ENCODE measurements around the gene SDK1.

SDK1 gene

DNA sequence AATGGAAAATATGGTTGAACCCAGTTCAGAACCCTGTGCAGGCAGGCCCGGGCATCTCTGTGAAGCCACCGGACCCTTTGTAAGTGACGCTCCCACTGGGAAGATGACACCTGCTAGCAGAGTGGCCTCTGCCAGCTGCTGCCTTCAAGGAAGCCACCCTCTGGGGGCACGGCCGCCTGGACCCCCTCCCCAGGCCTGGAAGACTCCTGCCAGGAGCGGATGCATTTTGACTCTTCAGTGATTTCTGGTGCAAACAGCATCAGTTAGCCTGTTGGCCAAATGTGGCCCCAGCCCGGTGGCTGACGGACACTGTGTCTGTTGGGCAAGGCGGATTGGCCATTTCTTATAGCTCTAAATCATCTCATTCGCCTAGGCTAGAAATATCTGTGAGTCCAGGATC is 867.0 kb downstream of the SDK1 start:
- DNase-seq (ENCODE audit: low read depth) = no peak
- TF ChIP-seq, protein P1, sequence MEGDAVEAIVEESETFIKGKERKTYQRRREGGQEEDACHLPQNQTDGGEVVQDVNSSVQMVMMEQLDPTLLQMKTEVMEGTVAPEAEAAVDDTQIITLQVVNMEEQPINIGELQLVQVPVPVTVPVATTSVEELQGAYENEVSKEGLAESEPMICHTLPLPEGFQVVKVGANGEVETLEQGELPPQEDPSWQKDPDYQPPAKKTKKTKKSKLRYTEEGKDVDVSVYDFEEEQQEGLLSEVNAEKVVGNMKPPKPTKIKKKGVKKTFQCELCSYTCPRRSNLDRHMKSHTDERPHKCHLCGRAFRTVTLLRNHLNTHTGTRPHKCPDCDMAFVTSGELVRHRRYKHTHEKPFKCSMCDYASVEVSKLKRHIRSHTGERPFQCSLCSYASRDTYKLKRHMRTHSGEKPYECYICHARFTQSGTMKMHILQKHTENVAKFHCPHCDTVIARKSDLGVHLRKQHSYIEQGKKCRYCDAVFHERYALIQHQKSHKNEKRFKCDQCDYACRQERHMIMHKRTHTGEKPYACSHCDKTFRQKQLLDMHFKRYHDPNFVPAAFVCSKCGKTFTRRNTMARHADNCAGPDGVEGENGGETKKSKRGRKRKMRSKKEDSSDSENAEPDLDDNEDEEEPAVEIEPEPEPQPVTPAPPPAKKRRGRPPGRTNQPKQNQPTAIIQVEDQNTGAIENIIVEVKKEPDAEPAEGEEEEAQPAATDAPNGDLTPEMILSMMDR (IDR thresholded peaks at IDR 0.05; ENCODE audit: control insufficient read depth, extremely low read depth, insufficient read depth) = no peak
- H3K4me3 ChIP-seq (ENCODE audit: low read depth, low read length) = no peak overlapping the region

DNA sequence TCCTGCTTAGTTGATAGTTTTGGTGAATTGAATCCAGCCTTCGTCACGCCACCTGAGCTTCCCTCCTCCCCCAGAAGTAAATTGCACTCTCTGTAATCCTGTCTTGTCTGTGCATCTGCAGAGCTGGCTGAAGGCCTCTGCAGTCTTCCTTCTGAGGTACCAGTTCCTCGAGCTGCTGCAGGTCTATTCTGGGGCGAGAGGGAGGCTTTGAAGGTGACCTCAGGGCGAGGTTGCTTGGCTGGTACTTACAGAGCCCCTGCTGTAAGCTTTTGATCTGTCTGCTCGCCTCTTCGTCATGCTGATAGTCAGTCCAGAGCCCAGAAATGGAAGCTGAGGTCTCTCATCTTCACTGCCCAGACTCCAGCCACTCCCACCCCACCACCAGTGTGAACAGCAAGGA is 867.5 kb downstream of the SDK1 start:
- no peak overlapping the region for H3K4me3 ChIP-seq (ENCODE audit: low read depth, low read length)
- no peak for DNase-seq (ENCODE audit: low read depth)
- TF ChIP-seq, protein P1 (IDR thresholded peaks at IDR 0.05; ENCODE audit: control insufficient read depth, extremely low read depth, insufficient read depth) = no peak

DNA sequence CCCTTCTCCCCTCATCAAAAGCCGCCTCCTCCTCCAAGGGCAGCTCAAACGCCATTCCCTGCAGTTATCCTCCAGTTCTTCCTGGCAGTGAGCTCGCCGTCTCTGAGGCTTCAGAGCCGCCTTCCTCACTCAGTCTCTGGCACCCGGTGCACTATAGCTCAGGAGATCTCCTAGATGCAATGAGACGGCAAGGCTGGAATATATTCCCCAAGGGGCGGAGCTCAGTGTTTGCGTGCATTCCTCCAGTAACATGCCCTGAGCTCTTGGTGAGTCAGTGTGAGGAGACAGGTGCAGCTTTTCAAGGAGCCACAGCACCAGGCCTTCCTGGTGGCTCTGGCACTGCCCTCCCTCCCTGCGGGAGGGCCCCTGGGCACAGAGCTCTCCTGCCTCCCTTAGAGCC is 868.4 kb downstream of the SDK1 start:
- no peak overlapping the region for H3K4me3 ChIP-seq (ENCODE audit: low read depth, low read length)
- DNase-seq (ENCODE audit: low read depth) = no peak
- TF ChIP-seq, protein P1 (IDR thresholded peaks at IDR 0.05; ENCODE audit: control insufficient read depth, extremely low read depth, insufficient read depth) = no peak

DNA sequence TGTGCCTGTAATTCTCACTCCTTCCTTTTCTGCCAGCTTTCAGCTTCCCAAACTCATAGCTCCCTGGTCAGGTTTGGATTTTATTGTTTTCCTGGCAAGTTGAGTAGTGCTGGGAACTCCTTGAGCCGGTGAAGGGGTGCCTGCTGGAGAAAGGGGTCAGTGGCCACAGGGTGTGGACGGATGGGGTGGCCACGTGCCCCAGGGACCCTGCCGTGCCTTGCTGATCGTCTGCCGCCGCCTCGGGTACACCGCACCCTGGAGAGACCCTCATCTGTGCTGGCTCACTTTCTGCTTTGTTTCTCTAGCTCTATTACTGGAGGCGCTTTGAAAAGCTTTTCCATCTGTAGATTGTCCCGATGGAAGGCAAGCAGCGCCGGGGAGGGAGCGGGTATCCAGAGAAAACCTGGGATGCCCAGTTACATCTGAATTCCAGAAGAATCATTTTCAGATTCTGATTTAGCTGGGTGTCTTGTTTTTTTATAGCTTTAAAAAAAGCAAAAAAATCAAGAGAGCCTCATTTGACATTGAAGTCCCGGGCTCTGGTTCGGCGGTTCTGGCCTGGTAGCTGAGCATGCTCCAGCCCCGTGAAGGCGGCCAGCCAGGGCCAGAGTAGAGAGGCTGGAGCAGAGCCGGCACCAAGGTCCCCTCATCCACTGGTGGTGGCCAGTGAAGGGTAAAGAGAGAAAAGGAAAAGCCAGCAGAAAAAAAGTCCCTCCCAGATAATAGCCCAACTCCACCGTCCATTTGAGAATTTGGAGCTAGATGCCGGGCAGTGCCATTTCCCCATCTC is 870.1 kb downstream of the SDK1 start:
- H3K4me3 ChIP-seq (ENCODE audit: low read depth, low read length) = no peak overlapping the region
- TF ChIP-seq, protein P1 (IDR thresholded peaks at IDR 0.05; ENCODE audit: control insufficient read depth, extremely low read depth, insufficient read depth) = no peak
- no peak for DNase-seq (ENCODE audit: low read depth)

DNA sequence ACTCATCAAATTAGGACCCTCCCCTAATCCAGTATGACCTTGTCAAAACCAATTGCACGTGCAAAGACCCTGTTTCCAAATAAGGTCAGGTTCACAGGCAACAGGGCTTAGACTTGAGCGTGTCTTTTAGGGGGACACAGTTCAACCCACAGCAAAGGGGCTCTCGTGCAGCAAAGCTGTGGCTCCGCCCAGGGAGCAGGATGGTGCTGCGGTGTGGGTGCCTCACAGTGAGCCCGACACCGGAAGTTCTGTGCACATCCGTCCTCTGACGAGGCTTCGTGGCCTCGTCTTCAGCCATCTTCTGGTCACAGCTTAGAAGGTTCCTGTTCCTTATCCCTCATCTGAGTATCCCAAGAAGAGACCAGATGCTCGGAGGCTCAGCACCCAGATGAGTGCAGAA is 871.8 kb downstream of the SDK1 start:
- TF ChIP-seq, protein P1 (IDR thresholded peaks at IDR 0.05; ENCODE audit: control insufficient read depth, extremely low read depth, insufficient read depth) = no peak
- no peak for DNase-seq (ENCODE audit: low read depth)
- H3K4me3 ChIP-seq (ENCODE audit: low read depth, low read length) = no peak overlapping the region

DNA sequence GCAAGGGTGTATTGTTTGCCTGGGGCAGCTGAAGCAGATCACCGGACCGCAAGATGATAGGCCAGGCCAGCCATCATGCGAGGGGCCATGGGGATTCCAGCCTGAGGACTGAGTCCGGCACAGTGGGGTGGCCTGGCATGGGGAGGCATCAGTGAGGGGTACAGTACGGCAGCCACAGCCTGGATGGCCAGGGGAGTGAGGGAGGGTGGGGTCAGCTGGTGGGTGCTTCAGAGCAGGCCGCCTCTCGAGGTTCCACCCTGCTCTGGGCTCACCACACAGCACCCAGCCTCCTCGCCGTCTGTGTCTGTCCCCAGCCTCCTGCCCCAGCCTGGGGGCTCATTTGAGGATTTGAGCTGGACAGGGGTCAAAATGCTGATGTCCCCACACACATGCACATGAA is 872.6 kb downstream of the SDK1 start:
- H3K4me3 ChIP-seq (ENCODE audit: low read depth, low read length) = no peak overlapping the region
- DNase-seq (ENCODE audit: low read depth) = no peak
- TF ChIP-seq, protein P1 (IDR thresholded peaks at IDR 0.05; ENCODE audit: control insufficient read depth, extremely low read depth, insufficient read depth) = no peak

DNA sequence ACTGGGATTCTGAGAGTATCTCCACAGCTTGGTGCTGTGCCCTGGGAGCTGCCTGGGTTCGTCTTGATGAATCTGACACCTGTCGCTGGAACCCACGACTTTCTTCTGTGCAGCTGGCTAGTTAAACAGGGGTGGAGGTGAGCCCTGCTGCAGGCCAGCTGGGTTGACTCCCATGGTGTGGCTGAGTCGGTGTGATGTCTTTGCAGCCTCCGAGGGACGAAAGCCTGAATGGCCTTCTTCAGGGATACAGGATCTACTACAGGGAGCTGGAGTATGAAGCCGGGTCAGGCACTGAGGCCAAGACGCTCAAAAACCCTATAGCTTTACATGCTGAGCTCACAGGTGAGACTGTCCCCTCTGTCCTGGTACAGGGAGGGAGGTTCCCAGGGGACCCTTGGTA is 873.0 kb downstream of the SDK1 start:
- H3K4me3 ChIP-seq (ENCODE audit: low read depth, low read length) = no peak overlapping the region
- TF ChIP-seq, protein P1 (IDR thresholded peaks at IDR 0.05; ENCODE audit: control insufficient read depth, extremely low read depth, insufficient read depth) = no peak
- DNase-seq (ENCODE audit: low read depth) = no peak
